Kidney (tissue), 14 donors: ENCODE measurements around the gene HMGB2. TPM values are rescaled to one million over a fixed set of nuclear protein-coding genes. Genes with fewer than 3 reads are reported as not detected.

Experiments
- DNase-seq, 5 donors: peaks; one replicate each; pipeline ENCODE4 v3.0.0-alpha.2; 2013 to 2020
- FAIRE-seq: peaks from 2 replicates; lab custom pipeline; 2012; peaks lifted over from hg19 to GRCh38; lab: Jason Lieb, UNC
- H3K27ac ChIP-seq, 2 donors: one replicate each; pipeline ENCODE4 v1.7.0; 2013; ENCODE audit warnings: low read depth in 2 of 2, low read length in 2 of 2, inconsistent platforms in 1 of 2
- H3K27me3 ChIP-seq: one replicate; pipeline ENCODE4 v1.7.1; 2013; ENCODE audit warnings: low read length, inconsistent platforms; ENCODE audit not compliant: control insufficient read depth, insufficient read depth
- H3K36me3 ChIP-seq, 3 donors: one replicate each; pipeline versions ENCODE4 v1.7.0 to v1.7.1; 2013; ENCODE audit warnings: low read length in 3 of 3, control low read depth in 1 of 3, inconsistent platforms in 1 of 3; ENCODE audit not compliant: insufficient read depth in 3 of 3, control insufficient read depth in 2 of 3
- H3K4me1 ChIP-seq, 3 donors: one replicate each; pipeline versions ENCODE4 v1.7.0 to v1.7.1; 2013; ENCODE audit warnings: low read length in 3 of 3, inconsistent platforms in 1 of 3, low read depth in 1 of 3; ENCODE audit not compliant: control insufficient read depth in 2 of 3, insufficient read depth in 2 of 3
- H3K4me3 ChIP-seq, 3 donors: one replicate each; pipeline versions ENCODE4 v1.7.0 to v1.8.1; 2013; ENCODE audit warnings: low read length in 3 of 3, control low read depth in 1 of 3, inconsistent platforms in 1 of 3
- H3K9ac ChIP-seq, 3 donors: one replicate each; pipeline versions ENCODE4 v1.7.0 to v1.7.1; 2013; ENCODE audit warnings: low read length in 3 of 3, control low read depth in 1 of 3, inconsistent platforms in 1 of 3
- H3K9me3 ChIP-seq, 3 donors: one replicate each; pipeline versions ENCODE4 v1.7.0 to v1.7.1; 2013; ENCODE audit warnings: low read length in 3 of 3, control low read depth in 1 of 3, inconsistent platforms in 1 of 3; ENCODE audit not compliant: control insufficient read depth in 2 of 3, insufficient read depth in 1 of 3
- intact Hi-C: fragments of 100-400 bp; cut with DNase I; formaldehyde crosslinking; loops from one replicate; pipeline ENCODE4 v1.11.1; 2022
- polyA plus RNA-seq: library from polyadenylated mRNA; stranded (reverse); fragments of 350-450 nt; fragmentation: Illumina TruSeq; extraction: RNeasy Lipid Tissue Mini Kit (QIAGEN cat#74804); gene quantifications from one replicate; pipeline ENCODE4 v1.2.3, GENCODE V29; 2014; ENCODE audit warnings: low read depth, low replicate concordance; ENCODE audit not compliant: insufficient read depth
- total RNA-seq: library from RNA; stranded (reverse); fragmentation: NEBNext Ultra II Directional; extraction: Animal tissue kit (Norgen Biotek cat#: 25700); gene quantifications from one replicate; pipeline ENCODE4 v1.2.1, GENCODE V29; 2021
- TF ChIP-seq, protein P1 (sequence below): IDR thresholded peaks from 3 replicates; pipeline ENCODE4 v1.5.1; 2012; ENCODE audit warnings: mild to moderate bottlenecking, moderate library complexity, borderline replicate concordance; ENCODE audit not compliant: insufficient read depth; ENCODE audit errors: extremely low read depth
- donor health status: control.
- donor health status: control.
- donor health status: control.
- donor health status: control.
- donor health status: control.
- donor health status: DM: yes; HTN: yes; CAD: no.
- donor health status: Normal renal cell carcinoma (clear cell type).

The HMGB2 gene
- total and polyA plus RNA-seq, 2 donors from 2014 or later = 41.8 to 76.8 TPM

DNA sequence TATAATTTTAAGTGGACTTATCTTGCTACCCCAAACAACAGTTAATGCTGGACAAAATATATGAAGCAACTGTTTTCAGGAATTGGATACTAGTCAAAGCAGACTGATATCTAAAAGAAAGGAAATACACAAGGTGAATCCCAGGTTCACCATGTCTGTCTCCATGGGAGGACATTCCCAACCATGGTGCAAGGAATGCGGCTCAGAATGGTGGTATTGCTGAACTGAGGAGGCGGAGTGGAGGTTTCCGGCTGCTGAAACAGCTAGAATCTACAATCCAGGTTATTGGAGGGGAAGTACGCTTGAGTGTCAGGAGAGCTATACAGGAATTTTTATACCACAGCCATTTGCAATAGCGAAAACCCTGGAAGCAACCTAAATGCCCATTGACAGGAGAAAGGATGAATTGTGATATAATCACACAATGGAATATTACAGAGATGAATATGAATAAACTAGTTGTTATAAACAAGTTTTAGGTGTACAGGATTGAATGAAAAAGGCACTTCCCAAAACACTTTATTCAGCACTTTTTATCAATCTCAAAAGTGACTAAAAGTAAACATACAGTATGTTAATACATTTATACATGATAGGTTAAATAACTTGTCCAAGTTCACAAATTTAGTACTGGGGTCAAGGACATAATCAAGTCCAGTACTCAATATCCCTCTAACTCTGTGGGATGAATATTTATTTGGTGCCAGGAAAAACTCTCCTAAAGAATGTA is 9.0 kb downstream of the HMGB2 start:
- Histone ChIP-seq H3K9me3 (no peaks in the 10 kb centered on the region), H3K4me3 (no peak overlapping the region), H3K4me1 (no peaks in the 10 kb centered on the region), H3K27ac (no peak overlapping the region), H3K36me3 (peaks cover 0 to 16% (median 5%) of the 10 kb centered on the region in 3 donors), H3K27me3 (no peaks in the 10 kb centered on the region), H3K9ac (no peak overlapping the region)
- intact Hi-C loops = no loop called here
- FAIRE-seq = no peak
- DNase-seq = no peak
- TF ChIP-seq, protein P1, sequence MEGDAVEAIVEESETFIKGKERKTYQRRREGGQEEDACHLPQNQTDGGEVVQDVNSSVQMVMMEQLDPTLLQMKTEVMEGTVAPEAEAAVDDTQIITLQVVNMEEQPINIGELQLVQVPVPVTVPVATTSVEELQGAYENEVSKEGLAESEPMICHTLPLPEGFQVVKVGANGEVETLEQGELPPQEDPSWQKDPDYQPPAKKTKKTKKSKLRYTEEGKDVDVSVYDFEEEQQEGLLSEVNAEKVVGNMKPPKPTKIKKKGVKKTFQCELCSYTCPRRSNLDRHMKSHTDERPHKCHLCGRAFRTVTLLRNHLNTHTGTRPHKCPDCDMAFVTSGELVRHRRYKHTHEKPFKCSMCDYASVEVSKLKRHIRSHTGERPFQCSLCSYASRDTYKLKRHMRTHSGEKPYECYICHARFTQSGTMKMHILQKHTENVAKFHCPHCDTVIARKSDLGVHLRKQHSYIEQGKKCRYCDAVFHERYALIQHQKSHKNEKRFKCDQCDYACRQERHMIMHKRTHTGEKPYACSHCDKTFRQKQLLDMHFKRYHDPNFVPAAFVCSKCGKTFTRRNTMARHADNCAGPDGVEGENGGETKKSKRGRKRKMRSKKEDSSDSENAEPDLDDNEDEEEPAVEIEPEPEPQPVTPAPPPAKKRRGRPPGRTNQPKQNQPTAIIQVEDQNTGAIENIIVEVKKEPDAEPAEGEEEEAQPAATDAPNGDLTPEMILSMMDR = no peak

DNA sequence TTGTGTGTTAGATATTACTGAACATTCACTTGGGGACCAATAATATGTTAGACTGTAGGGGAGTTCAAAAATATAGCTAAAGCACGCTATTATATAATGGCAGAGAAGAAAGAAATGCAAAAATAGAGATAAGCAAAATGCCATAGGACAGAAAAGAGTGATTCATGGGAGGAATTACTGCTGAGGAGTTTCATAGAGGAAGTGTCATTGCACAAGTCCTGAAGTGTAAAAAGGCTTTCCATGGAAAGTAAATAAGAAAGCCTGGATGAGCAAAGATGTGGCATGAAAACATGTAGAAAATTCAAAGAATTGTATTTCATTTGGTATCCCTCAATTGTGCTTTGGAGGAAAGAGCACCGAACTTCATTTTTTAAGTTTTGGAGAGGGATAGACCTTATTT is 14.5 kb downstream of the HMGB2 start:
- Histone ChIP-seq H3K36me3 (peaks cover 0 to 3% (median 0%) of the 10 kb centered on the region in 3 donors), H3K27me3 (no peaks in the 10 kb centered on the region), H3K9ac (no peak overlapping the region), H3K27ac (no peak overlapping the region), H3K9me3 (no peaks in the 10 kb centered on the region), H3K4me3 (no peak overlapping the region), H3K4me1 (no peaks in the 10 kb centered on the region)
- TF ChIP-seq, protein P1 = no peak
- FAIRE-seq = no peak
- intact Hi-C loops = no loop called here
- no peak for DNase-seq

DNA sequence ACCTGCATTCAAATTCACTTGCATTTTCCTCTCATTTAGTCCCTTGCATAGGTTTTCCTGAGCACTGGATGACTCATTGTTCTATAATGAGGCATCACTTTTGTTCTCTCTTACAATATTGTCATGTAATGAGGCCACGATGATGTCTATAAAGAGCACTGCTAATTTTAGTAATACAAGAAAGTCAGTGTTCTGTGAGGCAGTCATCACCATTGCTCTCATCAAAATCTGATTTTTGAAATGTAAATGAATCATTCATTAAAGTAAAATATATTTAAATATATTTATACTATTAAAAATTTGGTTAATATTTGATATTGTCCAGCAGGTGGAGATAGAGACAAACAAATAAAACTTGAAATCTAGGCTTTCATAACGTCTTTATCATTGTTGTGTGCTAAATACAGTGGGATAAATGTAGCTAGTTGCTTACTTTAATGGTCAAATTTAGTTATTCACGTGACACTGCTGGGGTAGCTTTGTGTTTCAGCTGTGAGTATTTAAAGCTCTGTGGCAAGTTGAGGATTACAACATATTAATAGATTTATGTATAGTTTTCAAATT is 15.4 kb downstream of the HMGB2 start:
- TF ChIP-seq, protein P1 = no peak
- Histone ChIP-seq H3K36me3 (peaks cover 0 to 3% (median 0%) of the 10 kb centered on the region in 3 donors), H3K27me3 (no peaks in the 10 kb centered on the region), H3K9ac (no peak overlapping the region), H3K4me1 (no peaks in the 10 kb centered on the region), H3K4me3 (no peak overlapping the region), H3K27ac (no peak overlapping the region), H3K9me3 (no peaks in the 10 kb centered on the region)
- DNase-seq (peak in 2 of 5 donors; percentile 14 to 57), FAIRE-seq (peak; percentile 50)
- intact Hi-C loops = no loop called here
